Caco-2 (cell line): ENCODE results near the gene GRB10. TPM values are rescaled to one million over a fixed set of nuclear protein-coding genes. Genes with fewer than 3 reads are reported as not detected.

ENCODE experiments used
- BruUV-seq: library from RNA; stranded (reverse); fragments of 400-500 nt; replicated peaks from 2 replicates; lab custom pipeline; 2021; lab: Mats Ljungman, UMichigan
- CTCF ChIA-PET: fragments of 300-600 bp; sonication (Branson Sonifier 250); formaldehyde crosslinking; loops from one replicate; lab custom pipeline; 2022; ENCODE audit warnings: antibody characterized with exemption; lab: Charles Lee
- POLR2A ChIA-PET: fragments of 300-600 bp; sonication (Branson Sonifier 250); formaldehyde crosslinking; loops from one replicate; lab custom pipeline; 2022; ENCODE audit warnings: antibody characterized with exemption; lab: Charles Lee
- DNase-seq, 2 experiments: peaks; one replicate each; pipeline versions ENCODE4 v3.0.0 to v3.0.0-alpha.2; 2020 to 2022
- H3K27me3 ChIP-seq: replicated peaks from 2 replicates; pipeline ENCODE4 v1.6.0; 2011; ENCODE audit warnings: low read length; ENCODE audit not compliant: control insufficient read depth, insufficient read depth
- H3K36me3 ChIP-seq: 2 replicates; pipeline ENCODE4 v1.5.1; 2011; ENCODE audit warnings: low read length; ENCODE audit not compliant: control insufficient read depth, insufficient read depth
- H3K4me1 ChIP-seq: fragments of 250-450 bp; sonication (Bioruptor Pico); 2 replicates; pipeline ENCODE4 v1.5.1; 2020; ENCODE audit warnings: mild to moderate bottlenecking
- H3K4me3 ChIP-seq: 2 replicates; pipeline ENCODE4 v1.5.1; 2011; ENCODE audit warnings: low read depth, mild to moderate bottlenecking, control low read depth, low read length
- H3K9me3 ChIP-seq: fragments of 250-450 bp; sonication (Bioruptor Pico); 2 replicates; pipeline ENCODE4 v1.5.1; 2020; ENCODE audit warnings: mild to moderate bottlenecking, moderate library complexity
- H3K27ac Mint-ChIP-seq: one replicate; pipeline ENCODE4 v1.8.0; 2022; ENCODE audit warnings: mixed read lengths; ENCODE audit not compliant: unreplicated experiment
- H3K27me3 Mint-ChIP-seq: one replicate; pipeline ENCODE4 v1.8.0; 2022; ENCODE audit warnings: mixed read lengths; ENCODE audit not compliant: insufficient read depth, unreplicated experiment
- H3K36me3 Mint-ChIP-seq: one replicate; pipeline ENCODE4 v1.8.0; 2022; ENCODE audit warnings: mild to moderate bottlenecking, mixed read lengths; ENCODE audit not compliant: insufficient read depth, unreplicated experiment
- H3K4me1 Mint-ChIP-seq: one replicate; pipeline ENCODE4 v1.8.0; 2022; ENCODE audit warnings: low read depth, mixed read lengths; ENCODE audit not compliant: unreplicated experiment
- H3K4me3 Mint-ChIP-seq: one replicate; pipeline ENCODE4 v1.8.0; 2022; ENCODE audit warnings: mild to moderate bottlenecking, moderate library complexity, mixed read lengths; ENCODE audit not compliant: unreplicated experiment
- H3K9me3 Mint-ChIP-seq: one replicate; pipeline ENCODE4 v1.8.0; 2022; ENCODE audit warnings: mixed read lengths; ENCODE audit not compliant: unreplicated experiment
- CTCF ChIP-seq, 2 experiments: fragments of 200-600 bp in 1 of 2; IDR thresholded peaks; 1 replicate in 1 of 2; 2 replicates in 1 of 2; pipeline versions ENCODE4 v1.5.1 to v1.8.0; 2011 to 2022; ENCODE audit warnings: antibody characterized with exemption in 1 of 2, control low read depth in 1 of 2, inconsistent platforms in 1 of 2, low read depth in 1 of 2, low read length in 1 of 2, mild to moderate bottlenecking in 1 of 2, moderate library complexity in 1 of 2; ENCODE audit not compliant: insufficient read depth in 1 of 2, severe bottlenecking in 1 of 2, unreplicated experiment in 1 of 2
- intact Hi-C: fragments of 100-400 bp; cut with micrococcal nuclease; formaldehyde crosslinking; loops from one replicate; pipeline ENCODE4 v1.10.0; 2022; ENCODE audit not compliant: unreplicated experiment
- total RNA-seq: library from RNA; stranded (reverse); gene quantifications from 2 replicates; pipeline ENCODE4 v1.2.3, GENCODE V29; 2022

Gene GRB10
- total RNA-seq, 1 experiment from 2014 or later = 79.3 TPM

- CTCF ChIA-PET = no interaction called here
- no peak for TF ChIP-seq CTCF (IDR thresholded peaks at IDR 0.05; ENCODE audit: insufficient read depth in 1 of 2, low read depth in 1 of 2, low read length in 1 of 2, severe bottlenecking in 1 of 2, unreplicated experiment in 1 of 2)
- no peak for DNase-seq
Measured at GRCh38 chr7:50712252-50713122, 70.2 kb downstream of the GRB10 start.

GRCh38 chr7:50711271-50712175, 71.2 kb downstream of the GRB10 start:
- no peak for TF ChIP-seq CTCF (IDR thresholded peaks at IDR 0.05; ENCODE audit: insufficient read depth in 1 of 2, low read depth in 1 of 2, low read length in 1 of 2, severe bottlenecking in 1 of 2, unreplicated experiment in 1 of 2)
- H3K4me1 ChIP-seq = no peaks in the 10 kb centered on the region
- CTCF ChIA-PET = no interaction called here

More at GRCh38 chr7:50712252-50713122, 70.2 kb downstream of the GRB10 start:
- POLR2A ChIA-PET = no interaction called here
- H3K4me1 Mint-ChIP-seq = peaks cover 2% of the 10 kb centered on the region
- Histone ChIP-seq H3K27me3 (no peaks in the 10 kb centered on the region), H3K9me3 (no peaks in the 10 kb centered on the region), H3K36me3 (no peaks in the 10 kb centered on the region), H3K4me1 (no peaks in the 10 kb centered on the region; the same call in 1 of the 2 replicates), H3K4me3 (no peak overlapping the region)
- H3K9me3 Mint-ChIP-seq = no peaks in the 10 kb centered on the region
- H3K27ac Mint-ChIP-seq = no peak overlapping the region
- intact Hi-C loops = no loop called here
- no peaks in the 10 kb centered on the region for H3K27me3 Mint-ChIP-seq
- peaks cover 5% of the 10 kb centered on the region for H3K36me3 Mint-ChIP-seq
- BruUV-seq = no TSS peak
- no peak overlapping the region for H3K4me3 Mint-ChIP-seq

More at GRCh38 chr7:50711271-50712175, 71.2 kb downstream of the GRB10 start:
- Mint-ChIP-seq H3K36me3 (peaks cover 10% of the 10 kb centered on the region), H3K9me3 (no peaks in the 10 kb centered on the region), H3K27me3 (no peaks in the 10 kb centered on the region), H3K27ac (no peak overlapping the region), H3K4me3 (no peak overlapping the region), H3K4me1 (peaks cover 7% of the 10 kb centered on the region)
- Histone ChIP-seq H3K36me3 (no peaks in the 10 kb centered on the region), H3K9me3 (0 out of 2 replicates have a peak, but pooled peaks cover 3% of the 10 kb centered on the region), H3K27me3 (no peaks in the 10 kb centered on the region), H3K4me3 (no peak overlapping the region)
- intact Hi-C loops = no loop called here
- DNase-seq = no peak
- no TSS peak for BruUV-seq
- POLR2A ChIA-PET = no interaction called here
